HG03565 (cell line): ENCODE measurements around the gene ABCB4.
A peak's percentile ranks its signal among the peaks of the same experiment; 100 is the strongest.
"Not testable (repeated sequence)": the region's sequence is repeated elsewhere in the genome, so short reads cannot be mapped to it uniquely, and the experiment has no call there.

Source experiments
- ATAC-seq: cut with Tn5 transposase; IDR thresholded peaks from one replicate; pipeline ENCODE4 v1.9.1; 2021; ENCODE audit warnings: mild to moderate bottlenecking, moderate library complexity; ENCODE audit not compliant: unreplicated experiment

The ABCB4 gene

DNA sequence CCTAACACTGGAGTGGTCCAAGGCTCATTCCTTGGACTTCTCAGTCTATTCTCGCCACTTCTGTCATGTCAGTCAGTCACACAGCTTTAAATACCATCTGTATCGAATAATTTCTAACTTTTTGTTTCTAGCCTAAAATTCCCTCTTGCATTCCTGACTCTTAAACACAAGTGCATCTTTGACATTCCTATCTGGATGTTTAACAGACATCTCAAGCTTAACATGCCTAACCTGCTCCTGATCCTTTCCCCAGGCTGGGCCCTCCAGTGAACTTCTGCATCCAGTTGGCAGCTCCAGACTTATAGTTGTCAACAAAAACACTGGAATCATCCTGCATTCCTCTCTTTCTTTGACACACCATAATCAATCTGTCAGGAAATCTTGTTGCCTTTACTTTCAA, 4.5 kb upstream of the ABCB4 start:
- ATAC-seq = no peak

DNA sequence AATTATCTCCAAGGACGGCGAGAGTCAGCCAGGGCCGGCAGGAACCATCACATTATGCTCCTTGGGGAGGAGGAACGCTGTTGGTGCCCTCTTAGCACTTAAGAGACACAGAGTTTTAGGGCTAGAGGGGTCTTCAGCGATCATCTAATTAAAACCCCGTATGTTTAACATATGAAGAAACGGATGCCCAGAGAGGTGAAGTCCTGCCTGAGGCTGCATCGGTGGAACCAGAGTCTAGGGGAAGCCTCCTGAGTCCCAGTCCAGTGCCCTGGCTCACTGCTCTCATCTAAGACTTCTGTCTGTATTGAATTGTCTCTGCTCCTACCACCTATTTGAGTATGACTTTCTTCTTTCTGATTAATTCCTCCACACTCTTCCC, 688 bp upstream of the ABCB4 start:
- no peak for ATAC-seq

DNA sequence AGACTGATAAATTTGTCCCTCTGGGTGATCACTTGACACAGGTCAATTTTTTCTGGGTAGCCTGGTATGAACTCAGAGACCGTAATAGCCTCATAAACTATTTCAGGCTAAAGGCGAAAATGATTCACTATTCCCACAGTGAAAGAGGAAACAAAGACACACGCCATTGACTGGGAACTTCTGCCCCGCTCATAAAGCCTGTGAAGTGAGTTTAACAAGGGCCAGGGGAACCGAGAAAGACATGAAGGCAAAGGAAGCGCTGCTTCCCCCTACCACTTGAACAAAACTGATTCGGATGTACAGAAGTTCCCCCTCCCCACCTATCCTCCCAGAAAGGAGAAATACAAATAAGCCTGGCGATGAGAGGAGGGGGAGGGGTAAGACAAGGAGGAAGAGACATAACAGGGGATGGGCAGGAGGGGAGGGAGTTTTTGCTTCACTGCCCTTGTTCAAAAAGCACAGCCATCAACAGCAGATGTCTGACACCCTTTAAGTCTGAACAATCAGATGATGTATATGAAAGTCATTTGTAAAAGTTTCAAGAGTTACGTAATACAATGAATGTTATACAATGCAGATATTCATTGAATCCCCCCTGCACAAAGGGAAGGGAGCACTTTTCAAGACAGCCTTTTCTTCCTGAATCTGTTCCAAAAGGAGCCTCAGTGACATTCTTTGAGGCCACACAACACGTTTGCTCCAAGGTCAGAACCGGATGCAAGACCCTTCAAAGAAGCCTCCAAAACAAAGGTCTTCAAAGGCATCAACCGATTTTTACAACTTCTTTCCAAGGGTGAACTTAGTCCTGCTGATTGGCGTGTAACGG, 734 bp downstream of the ABCB4 start:
- ATAC-seq = peak; percentile 82

DNA sequence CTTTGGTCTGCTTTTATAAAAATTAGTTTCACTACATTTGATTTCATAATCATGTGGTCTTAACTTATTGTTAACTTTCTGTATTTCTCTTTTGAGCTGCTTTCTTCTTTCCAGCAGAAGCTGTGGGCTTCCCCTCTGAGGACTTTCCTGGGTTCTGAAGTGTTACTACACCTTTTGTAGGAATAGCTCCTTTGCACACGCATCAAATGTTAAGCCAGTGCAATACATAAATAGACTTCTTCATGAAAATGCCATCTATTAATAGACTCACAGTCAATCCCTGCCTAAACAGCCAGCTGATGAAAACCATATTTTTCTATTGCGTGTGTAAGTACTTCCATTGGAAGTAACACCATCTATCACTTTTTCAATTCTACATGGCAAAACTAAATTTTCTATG, 1.5 kb downstream of the ABCB4 start:
- peak; percentile 0 for ATAC-seq

DNA sequence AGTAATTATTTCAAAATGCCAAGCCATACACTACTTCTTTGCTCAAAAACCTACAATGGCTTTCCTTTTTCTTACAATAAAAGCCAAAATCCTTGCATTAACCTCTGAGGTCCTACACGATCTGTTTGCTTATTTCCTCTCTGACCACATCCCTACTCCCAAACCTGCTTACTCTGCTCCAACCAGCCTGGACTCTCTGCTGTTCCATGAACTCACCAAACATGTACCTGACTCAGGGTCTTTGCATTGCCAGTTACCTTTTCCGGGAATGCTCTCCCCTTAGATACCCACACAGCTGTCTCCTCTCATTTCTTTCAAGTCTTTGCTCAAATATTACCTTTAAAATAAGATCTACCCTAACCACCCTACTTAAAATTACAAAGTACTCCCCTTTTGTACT, 2.3 kb downstream of the ABCB4 start:
- ATAC-seq = no peak

DNA sequence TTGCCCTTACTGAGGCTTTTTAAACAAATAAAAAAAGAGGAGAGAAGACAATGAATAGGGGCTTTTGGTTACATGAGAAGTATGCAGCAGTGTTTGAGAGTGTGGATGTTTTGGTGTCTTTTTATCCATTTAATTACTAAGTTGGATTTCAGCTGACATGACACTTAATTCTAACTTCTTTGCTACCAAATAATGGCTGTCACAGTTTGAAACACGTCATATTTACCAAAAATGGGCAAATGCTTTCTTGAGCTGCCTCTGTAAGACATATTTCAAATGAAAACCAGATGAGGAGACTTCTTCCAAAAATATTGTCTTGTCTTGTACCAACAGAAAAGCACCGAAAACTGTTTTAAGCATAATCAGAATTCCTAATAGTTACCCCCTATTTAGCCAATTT, 4.0 kb downstream of the ABCB4 start:
- no peak for ATAC-seq

DNA sequence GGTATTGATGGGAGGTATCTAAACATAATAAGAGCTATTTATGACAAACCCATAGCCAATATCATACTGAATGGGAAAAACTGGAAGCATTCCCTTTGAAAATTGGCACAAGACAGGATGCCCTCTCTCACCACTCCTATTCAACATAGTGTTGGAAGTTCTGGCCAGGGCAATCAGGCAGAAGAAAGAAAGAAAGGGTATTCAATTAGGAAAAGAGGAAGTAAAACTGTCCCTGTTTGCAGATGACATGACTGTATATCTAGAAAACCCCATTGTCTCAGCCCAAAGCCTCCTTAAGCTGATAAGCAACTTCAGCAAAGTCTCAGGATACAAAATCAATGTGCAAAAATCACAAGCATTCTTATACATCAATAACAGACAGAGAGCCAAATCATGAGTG, 6.3 kb downstream of the ABCB4 start:
- ATAC-seq = not testable (repeated sequence)

DNA sequence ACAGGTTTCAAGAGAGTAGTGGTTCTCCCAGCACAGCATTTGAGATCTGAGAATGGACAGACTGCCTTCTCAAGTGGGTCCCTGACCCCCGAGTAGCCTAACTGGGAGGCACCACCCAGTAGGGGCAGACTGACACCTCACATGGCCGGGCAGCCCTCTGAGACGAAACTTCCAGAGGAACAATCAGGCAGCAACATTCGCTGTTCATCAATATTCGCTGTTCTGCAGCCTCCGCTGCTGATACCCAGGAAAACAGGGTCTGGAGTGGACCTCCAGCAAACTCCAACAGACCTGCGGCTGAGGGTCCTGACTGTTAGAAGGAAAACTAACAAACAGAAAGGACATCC, 10.0 kb downstream of the ABCB4 start:
- not testable (repeated sequence) for ATAC-seq

DNA sequence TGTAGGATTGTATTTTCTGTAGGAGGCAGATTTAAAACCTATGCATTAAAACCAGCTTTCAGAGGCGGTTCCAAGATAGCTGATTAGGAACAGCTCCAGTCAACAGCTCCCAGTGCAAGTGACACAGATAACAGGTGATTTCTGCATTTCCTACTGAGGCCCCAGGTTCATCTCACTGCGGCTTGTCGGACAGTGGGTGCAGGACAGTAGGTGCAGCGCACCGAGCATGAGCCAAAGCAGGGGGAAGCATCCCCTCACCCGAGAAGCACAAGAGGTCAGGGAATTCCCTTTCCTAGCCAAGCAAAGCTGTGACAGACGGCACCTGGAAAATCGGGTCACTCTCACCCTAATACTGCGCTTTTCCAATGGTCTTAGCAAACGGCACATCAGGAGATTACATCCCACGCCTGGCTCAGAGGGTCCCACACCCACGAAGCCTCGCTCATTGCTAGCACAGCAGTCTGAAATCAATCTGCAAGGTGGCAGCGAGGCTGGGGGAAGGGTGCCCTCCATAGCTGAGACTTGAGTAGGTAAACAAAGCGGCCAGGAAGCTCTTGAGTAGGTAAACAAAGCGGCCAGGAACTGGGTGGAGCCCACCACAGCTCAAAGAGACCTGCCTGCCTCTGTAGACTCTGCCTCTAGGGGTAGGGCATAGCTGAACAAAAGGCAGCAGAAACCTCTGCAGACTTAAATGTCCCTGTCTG, 10.5 kb downstream of the ABCB4 start:
- not testable (repeated sequence) for ATAC-seq

DNA sequence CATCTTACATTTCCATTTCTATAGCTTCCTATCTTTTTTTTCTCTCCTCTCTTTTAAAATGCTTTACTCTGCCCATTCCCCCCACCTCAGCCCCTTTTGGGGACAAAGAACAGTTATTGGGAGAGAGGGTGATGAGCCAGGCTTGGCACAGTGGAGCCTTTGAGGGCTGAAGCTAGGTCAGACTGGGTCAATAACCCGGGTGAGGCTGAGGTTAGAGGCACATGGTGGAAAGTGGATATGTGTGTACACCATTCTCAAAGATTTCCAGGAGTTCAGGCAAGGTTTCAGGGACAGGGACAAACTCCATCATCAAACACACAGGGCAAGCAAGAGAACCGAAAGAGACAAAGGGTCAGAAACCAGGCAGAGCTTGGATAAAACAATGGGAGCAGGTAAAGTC, 11.5 kb downstream of the ABCB4 start:
- ATAC-seq = no peak

DNA sequence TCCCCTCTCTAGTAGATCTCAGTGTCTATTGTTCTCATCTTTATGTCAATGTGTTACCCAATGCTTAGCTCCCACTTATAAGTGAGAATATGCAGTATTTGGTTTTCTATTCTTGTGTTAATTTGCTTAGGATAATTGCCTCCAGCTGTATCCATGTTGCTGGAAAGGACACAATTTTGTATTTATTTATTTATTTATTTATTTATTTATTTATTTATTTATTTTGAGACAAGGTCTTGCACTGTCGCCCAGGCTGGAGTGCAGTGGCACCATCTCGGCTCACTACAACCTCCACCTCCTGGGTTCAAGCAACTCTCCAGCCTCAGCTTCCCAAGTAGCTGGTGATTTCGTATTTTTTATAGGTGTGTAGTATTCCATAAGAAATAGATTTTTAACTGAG, 15.0 kb downstream of the ABCB4 start:
- not testable (repeated sequence) for ATAC-seq

DNA sequence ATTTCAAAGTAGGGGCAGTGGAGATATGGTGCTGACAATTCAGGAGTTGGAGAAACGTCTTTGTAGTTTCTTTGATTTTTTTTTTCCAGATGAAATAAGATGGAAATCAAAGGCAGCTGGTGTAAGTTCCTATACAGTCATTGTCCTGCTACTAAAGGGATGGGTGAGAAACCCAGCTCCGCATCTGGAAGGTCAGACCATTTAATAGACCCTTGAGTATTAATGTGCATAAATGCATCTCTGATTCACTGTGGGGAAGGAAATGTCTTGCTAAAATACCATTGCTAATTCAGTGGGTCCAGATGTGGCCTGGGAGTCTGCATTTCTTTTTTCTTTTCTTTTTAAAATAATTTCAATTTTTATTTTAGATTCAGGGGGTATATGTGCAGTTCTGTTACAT, 15.5 kb downstream of the ABCB4 start:
- ATAC-seq = no peak

DNA sequence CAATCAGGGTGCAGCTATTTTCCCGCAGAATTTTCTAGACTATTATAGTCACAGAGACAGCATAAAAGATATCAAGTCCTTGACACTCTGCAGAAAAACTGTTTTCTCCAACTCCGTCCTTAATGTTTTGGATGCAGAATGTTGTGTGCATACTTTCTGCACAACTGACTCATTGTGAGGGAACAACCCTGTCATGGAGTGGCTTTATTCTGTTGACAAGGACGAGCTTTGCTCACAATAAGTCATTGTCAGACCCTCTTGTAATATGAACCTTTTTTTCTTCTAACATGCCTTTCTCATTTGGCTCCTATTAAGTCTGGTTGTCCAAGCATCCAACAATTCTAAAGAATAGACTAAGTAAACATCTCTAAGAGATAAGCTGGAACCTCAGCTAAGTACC, 17.3 kb downstream of the ABCB4 start:
- no peak for ATAC-seq

DNA sequence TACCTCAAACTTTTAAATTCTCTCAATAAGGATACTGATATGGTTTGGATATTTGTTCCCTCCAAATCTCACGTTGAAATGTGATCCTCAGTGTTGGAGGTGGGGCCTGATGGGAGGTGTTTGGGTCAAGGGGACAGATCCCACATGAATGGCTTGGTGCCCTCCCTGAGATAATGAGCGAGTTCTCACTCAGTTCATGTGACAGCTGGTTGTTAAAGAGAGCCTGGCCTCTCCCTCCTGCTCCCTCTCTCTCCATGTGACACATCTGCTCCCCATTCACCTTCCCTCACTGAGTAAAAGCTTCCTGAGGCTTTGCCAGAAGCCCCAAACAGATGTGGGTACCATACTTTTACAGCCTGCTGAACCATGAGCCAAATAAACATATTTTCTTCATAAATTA, 19.2 kb downstream of the ABCB4 start:
- no peak for ATAC-seq

DNA sequence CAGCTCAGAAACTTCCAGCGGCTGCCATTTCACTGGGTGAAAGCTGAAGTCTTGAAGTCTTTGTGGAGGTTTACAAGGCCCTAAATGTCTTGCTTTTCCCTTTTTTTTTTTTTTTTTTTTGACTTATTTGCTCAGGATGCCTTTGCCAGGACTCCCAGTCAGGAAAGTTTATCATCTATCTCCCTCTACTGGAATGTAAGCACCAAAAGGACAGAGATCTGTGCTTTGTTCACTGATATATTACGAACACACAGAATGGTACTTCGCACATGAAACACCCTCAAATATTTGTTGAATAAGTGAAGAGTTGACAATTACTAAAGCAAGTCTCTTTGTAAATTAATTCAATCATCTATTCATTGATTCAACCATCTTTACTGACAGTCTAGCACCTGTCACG, 23.2 kb downstream of the ABCB4 start:
- no peak for ATAC-seq

DNA sequence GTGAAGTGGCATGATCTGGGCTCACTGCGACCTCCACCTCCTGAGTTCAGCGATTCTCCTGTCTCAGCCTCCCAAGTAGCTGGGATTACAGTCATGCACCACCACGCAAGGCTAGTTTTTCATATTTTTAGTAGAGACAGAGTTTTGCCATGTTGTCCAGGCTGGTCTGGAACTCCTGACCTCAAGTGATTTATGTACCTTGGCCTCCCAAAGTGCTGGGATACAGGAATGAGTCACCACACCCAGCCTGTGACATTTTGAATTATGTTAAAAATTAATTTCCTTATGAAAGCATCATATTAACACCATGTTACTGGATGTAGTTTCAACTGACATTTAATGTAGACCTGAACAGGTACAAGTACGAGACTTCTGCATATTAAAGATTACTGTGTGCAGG, 24.3 kb downstream of the ABCB4 start:
- ATAC-seq = no peak

DNA sequence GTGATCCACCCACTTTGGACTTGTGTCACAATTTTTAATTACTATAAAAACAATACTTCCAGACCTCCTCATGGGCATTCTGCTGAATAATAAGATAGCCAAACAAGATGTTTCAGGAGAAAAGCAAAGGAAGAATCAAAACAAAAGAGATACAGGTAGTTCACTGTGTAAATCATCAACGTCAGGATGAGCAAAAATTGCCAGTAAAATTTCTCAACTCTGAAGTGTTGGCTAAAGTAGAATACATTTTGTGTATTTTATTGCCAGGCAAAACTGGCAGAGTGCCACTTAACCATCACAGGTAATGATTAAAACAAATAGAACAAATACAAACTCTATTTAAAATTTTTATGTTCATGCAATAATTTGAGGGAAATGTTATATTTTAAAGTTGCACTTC, 24.8 kb downstream of the ABCB4 start:
- ATAC-seq = no peak

DNA sequence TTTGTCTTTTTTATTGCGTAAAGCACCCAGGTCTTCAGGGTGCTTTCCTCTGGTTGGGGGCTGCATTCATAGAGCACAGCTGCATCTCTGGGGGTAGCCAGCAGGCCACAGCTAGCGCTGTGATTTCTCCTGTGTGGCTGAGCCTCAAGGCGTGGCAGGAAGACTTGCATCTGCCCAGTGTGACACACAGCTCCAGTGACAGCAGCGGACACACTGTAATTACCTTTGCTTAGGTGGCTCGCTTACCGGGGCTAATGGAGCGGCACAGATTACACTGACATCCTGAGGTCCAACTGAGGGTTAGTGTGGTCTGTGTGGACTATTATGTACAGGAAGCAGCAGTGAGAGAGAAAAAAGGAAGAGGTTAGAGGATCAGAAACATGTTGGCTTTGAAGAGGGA, 27.1 kb downstream of the ABCB4 start:
- no peak for ATAC-seq

DNA sequence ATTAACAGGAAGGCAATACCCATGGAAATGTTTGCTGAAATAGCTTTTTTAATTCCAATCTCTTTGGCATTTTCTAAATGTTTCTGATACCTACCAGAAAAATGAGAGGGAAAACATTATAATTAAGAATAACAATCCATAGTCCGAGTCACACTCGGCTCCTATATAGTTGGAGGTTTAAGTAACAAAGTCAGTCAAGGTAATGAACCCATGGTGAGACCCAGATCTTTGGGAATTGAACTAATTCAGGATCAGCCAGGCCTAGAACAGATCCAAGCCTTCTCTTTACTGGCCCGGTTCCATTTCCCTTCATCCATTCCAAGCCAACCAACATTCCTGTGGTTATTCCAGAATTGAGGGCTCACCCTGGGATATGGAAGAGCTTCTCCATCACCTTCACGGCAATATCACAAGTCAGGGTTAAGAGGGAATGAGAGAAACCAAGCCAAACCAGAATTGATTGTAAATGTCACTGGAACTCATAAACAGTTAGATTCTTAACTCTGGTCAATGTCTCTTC, 28.3 kb downstream of the ABCB4 start:
- ATAC-seq = no peak

DNA sequence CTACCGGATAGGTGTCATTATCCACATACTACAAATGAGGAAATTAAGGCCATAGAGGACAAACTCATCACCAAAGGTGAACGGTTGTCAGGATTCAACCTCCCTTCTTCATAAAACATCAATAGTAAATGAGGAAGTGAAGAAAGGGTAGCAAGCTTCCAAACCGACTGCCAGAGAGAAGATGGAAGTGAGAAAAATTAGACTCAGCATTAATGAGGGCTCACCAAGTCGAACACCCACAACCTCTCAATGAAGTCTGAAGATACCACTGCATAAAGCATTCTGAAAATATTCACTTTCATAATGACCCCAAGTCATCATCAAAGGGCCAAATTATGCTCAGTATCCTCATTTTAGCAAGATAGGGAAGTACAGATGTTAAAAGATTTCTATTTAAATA, 29.6 kb downstream of the ABCB4 start:
- ATAC-seq = peak; percentile 97

DNA sequence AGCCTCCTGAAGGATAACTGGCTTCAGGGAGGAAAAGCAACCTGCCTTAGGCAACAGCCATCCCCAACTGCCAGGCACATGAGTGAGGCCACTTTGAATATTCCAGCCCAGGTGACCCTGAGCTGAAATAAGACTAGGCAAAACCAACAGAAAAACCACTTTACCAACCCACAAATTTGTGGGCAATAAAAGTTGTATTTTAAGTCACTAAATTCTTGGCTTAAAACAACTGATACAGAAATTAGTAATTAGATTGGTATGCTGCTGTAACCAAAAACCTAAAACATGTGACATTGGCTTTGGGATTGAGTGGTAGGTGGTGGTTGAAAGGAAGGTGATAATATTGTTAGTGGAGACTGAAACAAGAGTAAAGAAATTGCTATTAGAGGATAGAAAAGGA, 39.9 kb downstream of the ABCB4 start:
- ATAC-seq = no peak

DNA sequence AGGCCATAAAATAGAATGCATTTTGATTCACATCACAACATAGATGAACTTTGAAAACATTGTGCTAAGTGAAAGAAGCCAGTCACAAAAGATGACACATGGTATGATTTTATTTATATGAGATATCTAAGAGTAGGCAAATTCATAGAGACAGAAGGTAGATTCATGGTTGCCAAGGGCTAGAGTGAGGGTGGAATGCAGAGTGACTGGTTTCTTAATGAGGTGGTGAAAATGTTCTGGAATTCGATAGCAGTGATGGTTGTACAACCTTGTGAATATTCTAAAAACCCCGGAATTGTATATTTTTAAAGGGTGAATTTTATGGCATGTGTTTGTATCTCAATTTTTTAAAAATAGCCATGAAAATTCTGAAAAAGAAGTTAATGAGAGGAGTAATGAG, 42.9 kb downstream of the ABCB4 start:
- ATAC-seq = no peak
